Activated CD4-positive, CD25-positive, alpha-beta regulatory T cell treated with anti-CD3 and anti-CD28 coated beads, Interleukin-2, amount 50 U/mL, for 72 hours (primary cell): ENCODE results near the gene RAF1.

Source experiments
- DNase-seq: peaks from one replicate; pipeline ENCODE4 v3.0.0; 2021

Gene RAF1

GRCh38 chr3:12588039-12589009, 75.6 kb downstream of the RAF1 start:
- DNase-seq = no peak

- no peak for DNase-seq
Measured at GRCh38 chr3:12586403-12586802, 77.5 kb downstream of the RAF1 start.

GRCh38 chr3:12585970-12586369, 77.9 kb downstream of the RAF1 start:
- DNase-seq = no peak

- DNase-seq = no peak
Measured at GRCh38 chr3:12585181-12585580, 78.7 kb downstream of the RAF1 start.

DNA sequence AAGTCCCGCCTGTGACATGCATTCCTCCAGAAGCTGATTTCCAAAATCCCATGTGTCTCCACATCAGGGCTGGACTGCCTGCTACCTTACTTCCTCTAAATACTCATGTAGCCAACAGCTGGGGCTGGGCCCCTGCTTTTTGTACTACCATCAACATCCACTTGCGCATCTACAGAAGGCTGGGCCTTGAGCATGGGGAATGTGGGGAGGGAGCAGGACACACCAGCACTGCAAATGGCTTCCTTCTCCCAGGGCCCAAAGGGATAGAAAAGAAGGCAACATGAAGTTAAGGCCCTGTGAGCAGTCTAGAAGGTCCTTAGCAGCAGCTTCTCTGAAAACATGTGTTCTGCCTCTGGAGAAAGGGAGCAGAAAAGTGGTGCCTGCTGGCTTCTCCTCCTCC, 79.8 kb downstream of the RAF1 start:
- DNase-seq = no peak

- no peak for DNase-seq
Measured at GRCh38 chr3:12583280-12583679, 80.6 kb downstream of the RAF1 start.

- no peak for DNase-seq
Measured at GRCh38 chr3:12582730-12583129, 81.2 kb downstream of the RAF1 start.

DNA sequence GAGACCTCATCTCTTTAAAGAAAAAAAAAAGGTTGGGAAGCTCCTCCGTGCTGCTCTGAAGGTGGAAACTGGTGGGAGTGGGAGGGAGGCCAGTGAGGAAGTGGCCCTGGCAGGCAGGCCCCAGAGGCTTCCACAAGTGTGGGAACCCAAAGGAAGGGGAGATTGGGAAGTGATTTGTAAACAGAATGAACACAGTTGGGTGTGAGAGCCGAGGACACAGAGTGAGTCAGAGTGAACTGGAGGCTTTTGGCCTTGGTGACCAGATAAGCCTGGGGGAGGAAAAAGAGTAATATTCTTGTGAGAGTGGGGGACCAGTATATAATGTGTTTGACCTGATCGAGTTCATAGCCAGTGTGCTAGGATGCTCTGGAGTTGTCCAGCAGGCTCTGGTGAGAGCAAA, 84.0 kb downstream of the RAF1 start:
- no peak for DNase-seq

DNA sequence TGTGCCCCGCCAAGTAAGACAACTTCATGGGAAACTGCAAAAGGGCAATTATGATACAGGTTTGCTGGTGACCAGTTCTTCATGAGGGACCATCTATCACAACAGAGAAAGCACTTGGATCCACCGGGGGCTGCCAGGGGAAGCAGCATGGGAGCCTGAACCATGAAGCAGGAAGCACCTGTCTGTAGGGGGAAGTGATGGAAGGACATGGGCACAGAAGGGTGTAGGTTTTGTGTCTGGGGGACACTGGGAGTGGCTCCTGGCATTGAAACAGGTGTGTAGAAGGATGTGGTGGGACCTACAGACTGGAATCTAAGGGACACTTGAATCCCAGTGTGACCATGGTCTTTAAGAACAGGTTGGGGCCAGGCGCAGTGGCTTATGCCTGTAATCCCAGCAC, 84.5 kb downstream of the RAF1 start:
- DNase-seq = no peak

DNA sequence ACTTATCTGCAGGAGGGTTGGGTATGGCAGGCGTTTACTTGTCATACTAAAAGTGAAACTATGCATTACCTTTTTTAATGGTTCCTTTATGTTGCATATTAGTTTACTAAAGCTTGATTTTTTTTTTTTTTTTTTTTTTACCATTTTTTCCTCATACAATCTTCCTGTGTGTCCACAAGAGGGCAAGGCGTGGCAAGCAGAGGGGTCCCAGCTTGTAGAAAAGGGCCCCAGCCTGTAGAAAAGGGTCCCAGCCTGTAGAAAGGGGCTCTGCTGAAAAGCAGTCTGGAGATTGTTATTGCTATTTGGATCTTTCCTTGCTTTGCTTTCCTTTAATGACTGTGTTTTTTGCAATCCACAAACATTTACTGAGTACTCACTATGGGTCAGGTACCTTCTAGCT, 85.2 kb downstream of the RAF1 start:
- DNase-seq = no peak

DNA sequence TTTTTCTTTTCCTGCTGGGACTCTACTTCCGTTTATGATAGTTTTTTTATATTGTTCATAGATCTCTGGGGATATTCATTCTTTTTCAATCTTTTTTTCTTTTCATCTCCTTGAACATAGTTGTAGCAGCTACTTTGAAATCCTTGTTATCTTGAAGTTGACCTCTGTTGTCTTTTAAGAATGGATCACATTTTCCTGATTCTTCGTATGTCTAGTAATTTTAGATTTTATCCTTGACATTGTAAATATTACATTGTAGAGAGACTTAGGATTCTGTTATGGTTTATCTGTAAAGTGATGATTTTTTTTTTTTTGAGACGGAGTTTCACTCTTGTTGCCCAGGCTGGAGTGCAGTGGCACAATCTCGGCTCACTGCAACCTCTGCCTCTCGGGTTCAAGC, 86.5 kb downstream of the RAF1 start:
- no peak for DNase-seq

GRCh38 chr3:12574661-12575060, 89.3 kb downstream of the RAF1 start:
- DNase-seq = no peak

DNA sequence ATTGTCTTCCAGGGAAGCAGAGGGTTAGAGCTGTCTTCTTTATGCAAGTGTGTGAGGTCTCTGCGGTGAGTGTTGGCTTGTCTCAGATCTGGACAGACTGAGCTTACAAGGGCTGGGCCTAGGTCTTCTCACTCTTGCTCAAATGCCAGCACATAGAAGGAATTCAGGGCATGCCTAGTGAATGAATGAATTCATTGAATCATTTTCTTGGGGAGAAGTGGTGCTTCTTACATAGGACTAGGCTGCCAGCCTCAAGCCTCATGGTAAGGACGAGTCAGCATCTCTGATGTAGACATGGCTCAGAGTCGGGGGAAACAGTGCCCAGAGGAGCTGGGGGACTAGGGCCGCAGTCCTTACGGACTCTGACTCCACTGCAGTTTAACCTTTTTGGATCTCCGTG, 89.8 kb downstream of the RAF1 start:
- DNase-seq = no peak

GRCh38 chr3:12571986-12572385, 91.9 kb downstream of the RAF1 start:
- DNase-seq = no peak

DNA sequence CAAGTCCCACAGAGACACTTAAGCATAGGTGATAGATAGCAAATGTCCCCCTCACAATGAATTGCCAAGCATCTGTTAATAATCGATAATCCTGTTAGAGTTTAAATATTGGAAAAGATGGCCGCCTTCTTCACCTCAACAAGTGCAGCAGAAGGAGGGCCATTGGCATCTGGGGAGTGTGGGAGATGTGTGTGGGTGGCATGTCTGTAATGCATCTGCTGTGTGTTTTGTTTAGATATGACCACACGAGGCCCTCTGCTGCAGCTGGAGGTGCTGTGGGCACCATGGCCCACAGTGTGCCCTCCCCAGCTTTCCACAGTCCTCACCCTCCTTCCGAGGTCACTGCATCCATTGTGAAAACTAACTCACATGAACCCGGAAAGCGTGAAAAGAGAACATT, 94.1 kb downstream of the RAF1 start:
- DNase-seq = no peak

DNA sequence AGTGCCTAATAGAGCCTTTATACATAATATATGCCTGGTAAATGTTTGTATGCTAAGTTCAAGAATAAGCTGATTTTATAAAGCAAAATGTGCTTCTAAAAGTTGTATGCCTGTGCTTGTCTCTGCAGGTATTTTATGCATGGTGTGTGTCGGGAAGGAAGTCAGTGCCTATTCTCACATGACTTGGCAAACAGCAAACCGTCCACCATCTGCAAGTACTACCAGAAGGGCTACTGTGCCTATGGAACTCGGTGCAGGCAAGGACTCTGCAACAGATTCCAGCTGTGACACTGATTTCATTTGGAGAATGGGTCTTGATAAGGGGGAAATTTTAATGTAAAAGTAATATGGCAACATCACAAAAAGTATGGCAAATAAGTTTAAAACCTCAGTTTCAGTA, 95.2 kb downstream of the RAF1 start:
- DNase-seq = no peak

GRCh38 chr3:12566976-12567375, 96.9 kb downstream of the RAF1 start:
- no peak for DNase-seq

GRCh38 chr3:12562451-12562850, 101.5 kb downstream of the RAF1 start:
- no peak for DNase-seq

GRCh38 chr3:12561397-12561796, 102.5 kb downstream of the RAF1 start:
- DNase-seq = no peak

DNA sequence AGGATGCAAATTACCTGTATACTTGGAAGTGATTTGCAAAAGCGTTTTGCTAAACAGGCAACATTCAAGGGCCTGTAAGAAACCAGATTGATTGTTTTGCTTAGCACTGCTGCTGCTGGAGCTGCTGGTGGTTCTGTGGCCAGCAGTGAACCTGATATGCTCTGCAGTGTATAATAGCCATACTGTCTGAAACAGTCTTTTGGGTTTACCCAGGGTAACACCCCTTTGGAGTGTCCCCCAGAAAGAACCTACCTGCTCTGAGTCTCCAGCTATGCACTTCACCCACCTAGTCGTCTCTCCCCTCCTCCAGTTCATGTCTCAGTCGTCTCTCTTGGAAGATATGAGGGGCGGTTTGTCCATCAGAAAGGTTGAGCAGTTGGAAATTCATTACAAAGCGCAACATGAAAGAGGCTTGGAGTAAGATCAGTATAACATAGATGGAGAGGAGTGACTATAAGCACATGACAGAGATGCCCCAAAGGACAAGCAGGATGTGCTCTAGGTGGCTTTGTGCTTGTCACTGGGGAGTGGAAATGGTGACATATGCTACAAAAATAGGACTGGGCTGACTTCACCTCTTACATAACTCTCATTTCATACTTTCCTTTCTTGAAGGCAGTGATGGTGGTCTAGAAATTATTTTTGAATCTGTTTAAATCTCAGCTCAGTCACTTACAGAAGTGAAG, 103.3 kb downstream of the RAF1 start:
- DNase-seq = no peak

- no peak for DNase-seq
Measured at GRCh38 chr3:12559520-12559919, 104.4 kb downstream of the RAF1 start.

- no peak for DNase-seq
Measured at GRCh38 chr3:12558706-12559105, 105.2 kb downstream of the RAF1 start.

GRCh38 chr3:12557473-12558100, 106.3 kb downstream of the RAF1 start:
- DNase-seq = no peak
